ENCODE data around the gene ATG12.

The ATG12 gene

GRCh38 chr5:115807654-115808052 is 33.7 kb downstream of the ATG12 start:
- no peak for DNase-seq (ENCODE audit: low read depth in 3 of 3)

DNA sequence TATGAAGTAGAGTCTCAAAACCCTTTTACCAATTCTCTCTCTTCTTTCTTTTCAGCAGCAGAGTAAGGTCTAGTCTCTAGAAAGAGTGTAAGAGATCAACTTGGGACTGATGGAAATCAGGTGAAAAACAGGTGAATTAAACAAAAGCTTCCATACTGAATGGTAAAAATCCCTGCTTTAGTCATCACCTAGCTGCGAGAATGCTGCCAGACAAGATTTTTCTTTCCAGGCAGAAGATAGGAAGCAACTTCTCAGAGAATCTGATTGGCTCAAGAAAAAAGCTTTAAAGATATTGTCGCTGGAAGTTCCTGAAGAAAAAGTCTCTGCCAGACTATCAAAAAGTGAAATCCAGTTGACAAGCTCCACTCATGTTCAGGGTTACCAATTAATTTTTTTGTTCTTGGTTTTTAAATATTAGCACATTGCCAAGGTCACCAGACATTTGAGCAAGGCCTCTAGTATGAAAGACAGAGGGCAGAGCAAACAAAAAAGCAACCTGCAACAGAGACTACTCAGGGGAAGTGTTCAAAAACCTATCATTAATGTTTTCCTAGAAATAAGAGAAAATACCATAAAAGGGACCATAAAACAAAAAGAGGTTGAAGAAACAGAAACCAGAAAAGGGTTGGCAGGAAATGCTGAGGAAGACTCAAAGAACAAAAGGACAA is 34.2 kb downstream of the ATG12 start:
- DNase-seq (ENCODE audit: low read depth in 3 of 3), result no peak

GRCh38 chr5:115801984-115802383 is 39.4 kb downstream of the ATG12 start:
- no peak for DNase-seq (ENCODE audit: low read depth in 3 of 3)

DNA sequence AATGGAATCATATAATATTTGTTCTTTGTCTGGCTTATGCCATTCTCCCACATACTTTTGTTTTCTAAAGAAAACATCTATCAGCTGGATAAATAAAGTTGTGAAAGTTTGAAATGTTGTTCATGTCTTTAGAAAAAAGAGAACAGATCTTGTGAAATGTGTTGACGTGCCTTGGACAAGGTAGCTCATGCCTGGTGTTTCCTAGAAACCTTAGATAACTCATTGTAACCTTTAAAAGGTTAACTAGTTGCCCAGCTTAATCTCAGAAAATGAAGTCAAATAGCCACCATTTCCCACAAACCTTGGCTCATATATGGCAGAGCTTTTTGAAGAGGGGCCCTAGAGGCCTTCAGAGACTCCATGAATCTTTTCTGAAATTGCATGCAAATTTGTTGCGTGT is 40.2 kb downstream of the ATG12 start:
- no peak for DNase-seq (ENCODE audit: low read depth in 3 of 3)

- no peak for DNase-seq (ENCODE audit: low read depth in 3 of 3)
These were observed 41.3 kb downstream of the ATG12 start for GRCh38 chr5:115800108-115800507.

DNA sequence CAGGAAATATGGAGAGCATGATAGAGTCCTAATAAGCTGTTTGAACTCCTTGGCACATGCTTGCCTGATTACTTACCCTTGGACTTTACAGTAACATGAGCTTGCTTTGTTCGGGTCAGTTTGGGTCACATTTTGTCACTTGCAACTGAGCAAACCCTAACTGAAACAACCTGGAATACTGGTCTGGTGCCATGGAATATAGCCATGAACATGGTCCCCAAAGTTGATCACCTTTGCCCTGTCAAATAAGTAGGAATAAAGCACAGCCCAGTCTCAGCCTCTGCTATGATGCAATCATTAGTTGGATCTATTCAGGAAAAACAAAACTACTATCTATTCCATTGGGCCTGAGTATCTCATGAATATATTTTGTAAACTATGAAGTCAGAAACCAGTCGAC is 43.1 kb downstream of the ATG12 start:
- DNase-seq (ENCODE audit: low read depth in 3 of 3), result no peak

DNA sequence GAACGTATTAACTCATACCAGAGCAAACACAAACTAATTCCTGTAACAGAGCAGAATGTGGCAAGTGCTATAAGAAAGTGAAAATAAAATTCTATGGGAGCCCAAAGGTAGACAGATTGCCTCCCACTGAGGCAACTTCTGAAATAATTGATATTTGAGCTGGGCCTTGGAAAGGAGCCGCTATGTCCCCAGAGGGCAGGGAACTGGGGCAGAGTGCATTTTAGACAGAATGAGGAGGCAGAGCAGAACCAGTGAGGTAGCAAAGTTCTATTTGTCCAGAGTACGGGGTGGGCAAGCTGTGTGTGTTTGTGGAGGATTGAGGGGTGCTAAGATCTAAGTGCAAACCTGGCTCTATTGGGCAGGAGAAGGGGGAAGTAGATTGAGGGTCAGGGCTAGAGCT is 44.7 kb downstream of the ATG12 start:
- no peak for DNase-seq (ENCODE audit: low read depth in 3 of 3)

DNA sequence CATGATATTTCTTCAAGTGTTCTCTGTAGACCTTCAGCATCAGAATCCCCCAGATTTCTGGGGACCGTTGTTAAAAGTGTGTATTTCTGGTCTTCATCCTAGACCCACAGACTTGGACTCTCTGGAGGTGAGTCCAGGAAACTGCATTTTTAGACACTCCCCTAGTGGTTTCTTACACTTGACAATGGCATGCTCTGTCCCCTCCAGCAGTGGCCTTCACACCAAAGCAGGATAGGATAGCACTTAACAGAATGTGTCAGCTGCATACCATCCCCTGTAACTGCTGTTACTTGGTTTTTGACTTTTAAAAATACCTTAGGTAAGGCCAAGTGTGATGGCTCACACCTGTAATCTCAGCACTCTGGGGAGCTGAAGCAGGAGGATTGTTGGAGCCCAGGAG is 45.7 kb downstream of the ATG12 start:
- DNase-seq (ENCODE audit: low read depth in 3 of 3), result no peak

DNA sequence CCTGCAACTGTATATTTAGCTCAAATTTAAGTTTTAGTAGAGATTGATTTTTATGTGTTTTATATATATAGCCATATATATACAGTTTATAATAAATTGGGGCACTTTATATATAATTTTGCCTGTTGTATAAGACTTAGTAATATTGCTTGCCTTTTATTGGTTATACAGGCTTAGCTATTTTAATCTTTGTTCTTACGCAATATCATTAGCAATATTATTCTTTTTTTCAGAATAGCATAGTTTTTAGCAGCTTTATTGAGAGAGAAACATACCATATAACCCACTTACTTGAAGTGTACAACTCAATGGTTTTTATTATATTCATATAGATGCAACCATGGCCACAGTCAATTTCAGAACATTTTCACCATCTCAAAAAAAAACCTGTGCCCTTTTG is 52.9 kb downstream of the ATG12 start:
- no peak for DNase-seq (ENCODE audit: low read depth in 3 of 3)

- DNase-seq (ENCODE audit: low read depth in 3 of 3), result no peak
These were observed 53.9 kb downstream of the ATG12 start for GRCh38 chr5:115787426-115787825.

GRCh38 chr5:115785381-115786065 is 55.8 kb downstream of the ATG12 start:
- no peak for DNase-seq (ENCODE audit: low read depth in 3 of 3)

DNA sequence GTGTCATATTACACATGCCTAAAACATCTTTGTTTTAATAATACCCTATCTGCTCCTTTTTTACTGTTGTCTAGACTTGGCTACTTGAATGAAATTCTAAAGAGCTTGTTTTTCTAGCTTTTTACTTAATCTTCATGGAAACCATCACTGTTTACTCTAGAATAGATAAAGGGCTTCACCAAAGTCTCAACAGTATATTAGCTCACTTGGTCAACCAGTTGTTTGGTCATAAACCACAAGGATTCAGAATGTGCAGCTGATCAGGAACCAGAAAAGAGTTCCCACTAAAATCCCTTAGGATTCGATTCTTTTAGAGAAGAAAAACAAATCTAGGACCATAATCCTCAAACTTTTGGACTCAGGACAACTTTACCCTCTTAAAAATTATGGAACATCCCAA is 62.9 kb downstream of the ATG12 start:
- no peak for DNase-seq (ENCODE audit: low read depth in 3 of 3)
